ENCODE measurements around the gene PRDM4.

DNA sequence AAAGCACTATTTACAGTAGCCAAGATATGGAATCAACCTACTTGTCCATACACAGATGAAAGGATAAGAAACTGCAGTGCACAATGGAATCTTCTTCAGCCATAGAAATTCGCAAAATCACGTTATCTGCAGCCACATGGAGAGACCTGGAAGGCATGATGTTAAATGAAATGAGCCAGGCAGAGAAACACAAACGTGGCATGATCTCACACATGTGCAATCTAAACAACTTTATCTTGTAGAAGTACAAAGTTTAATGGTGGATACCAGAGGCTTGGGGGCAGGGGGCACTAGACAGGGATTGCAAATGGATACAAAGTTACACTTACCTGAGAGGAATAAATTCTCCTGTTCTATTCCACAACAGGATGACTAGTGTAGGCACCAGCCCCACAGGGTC, 37.6 kb upstream of the PRDM4 start:
- TF ChIP-seq, protein P1, sequence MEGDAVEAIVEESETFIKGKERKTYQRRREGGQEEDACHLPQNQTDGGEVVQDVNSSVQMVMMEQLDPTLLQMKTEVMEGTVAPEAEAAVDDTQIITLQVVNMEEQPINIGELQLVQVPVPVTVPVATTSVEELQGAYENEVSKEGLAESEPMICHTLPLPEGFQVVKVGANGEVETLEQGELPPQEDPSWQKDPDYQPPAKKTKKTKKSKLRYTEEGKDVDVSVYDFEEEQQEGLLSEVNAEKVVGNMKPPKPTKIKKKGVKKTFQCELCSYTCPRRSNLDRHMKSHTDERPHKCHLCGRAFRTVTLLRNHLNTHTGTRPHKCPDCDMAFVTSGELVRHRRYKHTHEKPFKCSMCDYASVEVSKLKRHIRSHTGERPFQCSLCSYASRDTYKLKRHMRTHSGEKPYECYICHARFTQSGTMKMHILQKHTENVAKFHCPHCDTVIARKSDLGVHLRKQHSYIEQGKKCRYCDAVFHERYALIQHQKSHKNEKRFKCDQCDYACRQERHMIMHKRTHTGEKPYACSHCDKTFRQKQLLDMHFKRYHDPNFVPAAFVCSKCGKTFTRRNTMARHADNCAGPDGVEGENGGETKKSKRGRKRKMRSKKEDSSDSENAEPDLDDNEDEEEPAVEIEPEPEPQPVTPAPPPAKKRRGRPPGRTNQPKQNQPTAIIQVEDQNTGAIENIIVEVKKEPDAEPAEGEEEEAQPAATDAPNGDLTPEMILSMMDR (IDR thresholded peaks at IDR 0.05), result no peak
- no peak for TF ChIP-seq POLR2A (IDR thresholded peaks at IDR 0.05)

Data from testis (tissue), 2 donors.